HG02798 (cell line): ENCODE measurements around the gene KCNJ13.
"Not testable (repeated sequence)": the region's sequence is repeated elsewhere in the genome, so short reads cannot be mapped to it uniquely, and the experiment has no call there.

ENCODE experiments used
- ATAC-seq: cut with Tn5 transposase; IDR thresholded peaks from one replicate; pipeline ENCODE4 v1.9.1; 2021; ENCODE audit warnings: mild to moderate bottlenecking; ENCODE audit not compliant: unreplicated experiment, poor library complexity

KCNJ13 gene

DNA sequence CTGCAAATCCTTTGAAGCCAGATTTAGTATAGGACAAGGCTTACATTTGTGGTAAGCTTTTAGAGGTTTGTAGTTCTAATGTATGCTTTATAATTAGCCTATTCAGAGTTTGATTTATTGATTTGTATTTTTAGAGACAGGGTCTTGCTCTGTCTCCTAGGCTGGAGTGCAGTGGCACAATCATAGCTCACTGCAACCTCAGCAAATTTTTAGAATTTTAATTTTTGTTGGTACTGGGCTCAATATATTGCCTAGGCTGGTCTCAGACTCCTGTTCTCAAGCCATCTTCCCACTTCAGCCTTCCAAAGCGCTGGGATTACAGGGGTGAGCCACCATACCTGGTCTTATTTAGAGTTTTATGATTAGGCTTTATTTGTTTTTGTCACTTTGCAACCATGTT, 4.5 kb downstream of the KCNJ13 start:
- ATAC-seq, result no peak

DNA sequence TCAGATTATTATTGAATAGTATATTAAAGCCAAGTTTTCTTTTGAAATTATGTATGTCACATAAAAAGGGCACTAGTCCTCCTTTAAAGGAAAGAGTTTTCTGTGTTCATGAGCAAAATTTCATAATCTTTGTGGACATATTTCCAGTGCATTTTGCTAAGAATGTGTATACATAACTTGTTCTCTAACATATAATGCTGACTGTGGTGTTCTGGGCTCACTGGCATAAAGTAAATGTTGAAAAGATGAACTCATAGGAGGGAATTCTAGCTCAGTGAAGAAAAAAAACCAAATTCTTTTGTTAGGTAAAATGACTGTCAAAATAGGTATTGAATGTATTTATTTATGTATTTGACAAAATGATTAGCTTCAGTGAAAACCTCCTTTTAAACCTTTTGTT, 6.2 kb downstream of the KCNJ13 start:
- ATAC-seq, result no peak

DNA sequence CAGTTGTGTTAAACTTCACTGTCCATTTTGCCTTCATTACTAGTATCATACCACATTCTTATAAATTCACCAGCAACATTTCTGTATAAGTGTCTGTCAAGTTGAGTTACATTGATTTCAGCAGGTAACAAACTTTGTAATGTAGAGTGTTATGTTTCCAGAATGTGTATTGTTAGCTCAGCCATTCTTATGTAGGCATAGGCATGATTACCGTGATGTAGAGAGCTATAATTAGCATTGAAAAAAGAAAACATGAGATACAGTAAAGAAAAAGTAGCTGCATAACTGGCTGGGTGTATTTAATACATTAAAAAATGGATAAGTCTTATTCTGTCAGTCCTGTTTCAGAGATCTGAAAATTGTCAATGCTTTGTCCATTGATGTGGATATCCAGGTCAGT, 8.5 kb downstream of the KCNJ13 start:
- ATAC-seq, result no peak

DNA sequence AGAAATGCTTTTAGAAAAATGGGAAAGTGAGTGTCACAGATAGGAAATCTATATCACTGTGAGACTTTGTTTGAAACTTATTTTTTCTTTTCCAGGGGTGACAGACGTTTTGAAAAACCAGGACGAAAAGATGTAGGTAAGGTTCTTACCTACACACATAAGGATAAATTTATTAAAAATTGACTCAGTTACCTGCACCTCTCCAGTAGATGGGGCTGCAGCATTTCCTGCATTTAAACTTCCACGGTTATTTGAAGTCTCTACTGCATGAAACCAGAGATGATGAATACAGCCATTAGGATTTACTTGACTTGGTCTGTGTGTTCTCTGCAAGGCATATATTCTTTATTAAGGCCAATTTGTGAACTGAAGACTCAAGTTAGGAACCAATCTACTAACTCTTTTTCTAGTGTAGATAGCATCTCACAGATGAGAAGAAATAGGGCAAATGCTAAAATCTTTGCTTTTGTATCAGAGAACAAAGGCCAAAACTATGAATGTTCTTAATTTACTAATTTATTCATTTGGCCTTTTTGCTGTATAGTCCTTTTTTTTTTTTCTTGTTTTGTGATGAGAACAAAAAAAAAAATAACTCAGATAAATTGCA, 15.0 kb downstream of the KCNJ13 start:
- no peak for ATAC-seq

DNA sequence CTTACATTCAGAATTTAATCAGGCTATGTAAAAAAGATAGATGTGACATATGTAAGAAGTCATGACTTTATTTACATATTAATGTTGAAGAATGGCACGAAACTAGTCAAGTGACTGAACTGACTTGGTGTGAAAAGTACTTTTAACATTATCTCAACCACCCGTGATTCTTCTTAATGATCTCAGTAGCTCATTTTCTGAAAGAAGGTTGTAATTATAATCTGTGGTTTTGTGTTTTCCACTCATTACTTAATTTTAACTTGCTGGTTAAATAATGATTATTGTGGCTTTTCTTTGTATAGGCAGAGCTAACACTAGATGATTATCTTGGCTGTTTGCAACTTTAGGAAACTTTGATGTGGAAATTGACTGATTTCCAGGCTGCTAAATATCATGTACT, 18.5 kb downstream of the KCNJ13 start:
- ATAC-seq, result no peak

DNA sequence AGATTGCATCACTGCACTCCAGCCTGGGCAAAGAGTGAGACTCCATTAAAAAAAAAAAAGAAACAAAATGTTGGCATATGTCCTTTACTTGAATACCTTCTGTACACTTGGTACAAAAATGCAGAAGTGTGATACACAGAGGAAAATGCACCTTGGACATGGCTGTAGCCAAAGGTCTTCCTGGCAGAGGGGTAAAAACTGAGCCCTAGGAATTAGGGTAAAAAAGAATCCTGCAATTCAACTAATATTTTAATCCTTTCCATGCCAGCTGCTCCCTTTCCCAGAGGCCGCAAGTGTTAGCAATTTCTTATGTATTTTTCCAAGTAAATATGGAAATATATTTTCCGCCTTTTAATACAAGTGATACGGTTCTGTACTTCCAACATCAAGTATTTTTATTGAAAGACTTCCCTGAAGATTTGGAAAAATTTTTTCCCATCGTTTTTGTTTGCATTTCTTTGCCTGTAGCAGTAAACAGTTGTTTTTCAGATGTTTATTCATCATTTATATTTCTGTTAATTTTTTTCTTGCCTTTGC, 26.2 kb downstream of the KCNJ13 start:
- no peak for ATAC-seq

DNA sequence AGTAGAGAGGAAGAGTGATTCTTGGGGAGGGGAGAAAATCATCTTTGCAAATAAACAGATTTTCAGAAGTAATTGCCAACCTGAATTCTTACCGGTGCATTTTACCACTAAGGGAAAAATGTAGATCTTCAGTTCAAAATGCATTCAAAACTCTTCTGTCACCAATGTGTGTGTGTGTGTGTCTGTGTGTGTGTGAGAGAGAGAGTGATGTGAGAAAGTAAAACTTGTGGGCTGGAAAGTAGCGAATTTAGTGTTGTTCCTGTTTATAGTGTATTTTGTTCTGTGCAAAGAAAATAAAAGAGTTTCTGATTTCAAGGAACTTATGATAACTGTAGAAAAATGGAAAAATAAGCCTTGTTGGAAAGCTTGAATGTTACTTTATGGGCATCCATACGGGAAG, 27.0 kb downstream of the KCNJ13 start:
- no peak for ATAC-seq

DNA sequence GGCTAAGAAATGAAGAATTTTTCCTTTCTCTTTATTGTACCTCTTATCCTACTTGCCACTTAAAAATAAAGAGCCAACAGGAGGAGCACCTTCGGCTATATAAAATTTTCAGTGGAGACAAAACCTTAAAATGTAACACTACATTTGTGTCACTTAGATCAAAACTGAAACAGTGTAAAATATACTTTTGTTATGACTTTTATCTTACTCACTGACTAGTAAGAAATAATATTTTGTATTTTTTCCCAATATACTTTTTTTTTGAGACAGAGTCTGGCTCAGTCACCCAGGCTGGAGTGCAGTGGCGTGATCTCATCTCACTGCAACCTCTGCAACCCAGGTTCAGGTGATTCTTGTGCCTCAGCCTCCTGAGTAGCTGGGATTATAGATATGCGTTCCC, 28.3 kb downstream of the KCNJ13 start:
- no peak for ATAC-seq

DNA sequence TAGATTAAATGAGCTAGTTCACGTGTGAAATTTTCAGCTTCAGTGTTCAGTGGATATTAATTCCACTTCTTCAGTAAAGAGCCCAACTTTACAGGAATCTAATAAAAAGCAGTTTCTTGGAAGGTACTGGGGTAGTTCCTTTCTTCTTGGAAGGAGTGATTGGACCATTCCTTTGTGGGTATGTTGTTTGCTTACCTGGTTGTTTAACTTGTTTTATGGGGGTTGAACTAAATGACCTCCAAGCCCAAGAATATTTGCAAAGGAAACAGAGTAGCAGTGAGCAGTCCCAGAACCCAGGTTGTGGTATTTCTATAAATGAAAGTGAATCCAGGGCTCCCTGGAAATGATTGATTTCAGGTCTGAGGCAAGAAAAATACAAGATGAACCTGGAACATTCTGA, 31.4 kb downstream of the KCNJ13 start:
- ATAC-seq, result no peak

DNA sequence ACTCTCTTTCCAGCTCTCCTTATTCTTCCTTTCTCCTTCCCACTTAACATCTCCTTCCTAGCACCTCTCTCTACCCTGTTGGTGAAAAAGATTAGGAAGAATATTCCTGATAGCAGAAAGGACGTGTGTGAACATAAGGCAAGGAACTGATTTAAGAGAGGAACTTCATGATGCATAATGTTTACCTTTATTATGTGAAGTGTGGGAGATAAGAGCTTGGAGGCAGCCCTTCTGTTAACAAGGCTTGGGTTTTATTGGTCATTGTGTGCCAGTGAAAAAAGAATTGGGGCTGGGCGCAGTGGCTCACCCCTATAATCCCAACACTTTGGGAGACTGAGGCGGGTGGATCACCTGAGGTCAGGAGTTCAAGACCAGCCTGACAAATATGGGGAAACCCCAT, 34.4 kb downstream of the KCNJ13 start:
- no peak for ATAC-seq

DNA sequence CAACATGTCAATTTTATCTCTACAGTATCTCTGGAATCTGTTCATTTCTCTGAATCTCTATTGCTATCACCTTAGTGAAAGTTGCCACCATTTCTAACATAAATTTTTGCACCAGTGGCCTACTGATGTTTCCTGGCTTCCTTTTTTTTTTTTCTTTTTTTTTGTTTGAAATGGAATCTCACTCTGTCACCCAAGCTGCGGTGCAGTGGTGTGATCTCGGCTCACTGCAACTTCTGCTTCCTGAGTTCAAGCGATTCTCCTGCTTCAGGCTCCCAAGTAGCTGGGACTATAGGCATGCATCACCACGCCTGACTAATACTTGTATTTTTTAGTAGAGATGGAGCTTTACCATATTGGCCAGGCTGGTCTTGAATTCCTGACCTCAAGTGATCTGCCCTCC, 35.1 kb downstream of the KCNJ13 start:
- no peak for ATAC-seq

DNA sequence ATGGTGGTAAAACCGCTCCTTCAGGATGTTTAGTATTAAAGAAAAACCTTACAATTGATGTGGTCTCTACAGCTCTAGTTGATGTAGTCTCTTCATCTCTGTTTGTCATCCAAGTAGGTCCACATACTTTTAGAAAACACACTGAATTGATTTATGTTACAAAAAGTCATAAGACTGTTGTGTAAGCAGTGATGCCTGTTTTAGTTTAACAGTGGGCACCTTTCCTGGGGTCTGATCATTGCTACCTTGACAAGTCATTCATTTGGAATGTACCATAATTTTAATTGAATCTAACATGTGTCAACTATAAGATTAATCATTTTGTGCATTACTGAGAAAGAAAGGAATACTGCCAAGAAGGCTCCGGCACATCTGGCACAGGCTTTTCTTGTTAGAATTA, 44.9 kb downstream of the KCNJ13 start:
- no peak for ATAC-seq

DNA sequence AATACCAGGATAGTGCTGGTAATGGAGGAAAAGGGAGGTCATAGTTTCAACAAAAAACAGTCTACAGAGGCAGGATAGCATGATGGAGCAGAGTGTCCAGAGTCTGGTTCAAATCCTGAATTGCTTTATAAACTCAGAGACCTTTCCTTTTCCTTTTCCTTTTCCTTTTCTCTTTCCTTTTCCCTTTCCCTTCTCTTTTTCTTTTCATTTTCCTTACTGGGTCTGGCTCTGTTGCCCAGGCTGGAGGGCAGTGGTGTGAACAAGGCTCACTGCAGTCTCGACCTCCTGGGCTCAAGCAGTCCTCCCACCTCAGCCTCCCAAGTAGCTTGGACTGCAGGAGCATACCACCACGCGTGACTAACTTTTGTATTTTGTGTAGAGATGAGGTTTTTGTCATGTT, 47.6 kb downstream of the KCNJ13 start:
- ATAC-seq, result no peak

DNA sequence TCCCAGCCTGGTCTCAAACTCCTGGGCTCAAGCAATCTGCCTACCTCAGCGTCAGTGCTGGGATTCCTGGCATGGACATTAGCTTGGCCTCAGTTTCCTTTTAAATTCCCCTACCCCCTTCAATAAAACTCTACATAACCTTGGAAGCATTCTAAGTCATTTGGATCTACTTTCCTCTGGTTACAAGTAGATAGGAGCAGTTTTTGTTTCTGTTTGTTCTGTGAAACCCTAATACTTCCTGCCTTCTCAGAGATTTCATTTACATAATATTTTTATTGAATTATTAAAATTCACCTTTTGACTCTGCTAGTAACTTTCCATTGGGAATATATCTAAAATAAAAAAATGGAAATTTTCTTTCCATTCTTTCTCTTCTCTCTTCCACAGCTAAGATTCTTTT, 53.3 kb downstream of the KCNJ13 start:
- no peak for ATAC-seq

DNA sequence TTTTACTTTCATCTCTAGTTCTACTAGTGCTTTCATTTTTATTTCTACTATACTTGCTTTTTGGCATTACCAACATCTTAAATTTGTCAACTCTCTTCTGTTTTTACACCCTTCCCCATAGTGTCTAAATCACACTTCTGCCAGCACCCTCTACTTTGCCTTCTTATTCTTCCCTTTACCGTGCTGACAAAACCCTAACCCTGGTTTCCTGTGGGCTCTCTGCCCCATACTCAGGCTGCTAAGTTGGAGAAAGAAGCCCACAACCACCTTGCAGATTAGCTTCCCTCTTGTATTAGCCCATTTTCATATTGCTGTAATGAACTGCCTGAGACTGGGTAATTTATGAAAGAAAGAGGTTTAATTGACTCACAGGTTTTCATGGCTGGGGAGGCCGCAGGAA, 54.5 kb downstream of the KCNJ13 start:
- ATAC-seq, result no peak

DNA sequence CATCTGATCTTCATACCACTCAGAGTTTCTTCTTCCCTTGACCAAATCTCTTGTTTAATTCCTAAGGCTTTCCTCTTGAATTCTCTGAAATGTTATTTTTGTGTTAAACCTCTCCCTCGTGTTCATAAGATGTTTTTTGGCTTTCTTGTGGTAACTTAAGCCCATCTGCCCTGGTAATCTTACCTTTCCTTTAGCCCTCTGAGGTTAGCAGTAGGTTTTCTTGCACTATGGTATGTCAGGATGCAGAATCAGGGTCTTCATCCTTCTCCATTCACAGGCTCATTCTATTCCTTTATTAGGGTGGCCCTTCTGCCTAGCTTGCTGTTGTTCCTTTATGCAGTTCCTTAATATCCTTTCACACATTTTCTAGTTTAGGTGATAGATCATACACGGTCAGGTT, 55.1 kb downstream of the KCNJ13 start:
- ATAC-seq, result no peak

DNA sequence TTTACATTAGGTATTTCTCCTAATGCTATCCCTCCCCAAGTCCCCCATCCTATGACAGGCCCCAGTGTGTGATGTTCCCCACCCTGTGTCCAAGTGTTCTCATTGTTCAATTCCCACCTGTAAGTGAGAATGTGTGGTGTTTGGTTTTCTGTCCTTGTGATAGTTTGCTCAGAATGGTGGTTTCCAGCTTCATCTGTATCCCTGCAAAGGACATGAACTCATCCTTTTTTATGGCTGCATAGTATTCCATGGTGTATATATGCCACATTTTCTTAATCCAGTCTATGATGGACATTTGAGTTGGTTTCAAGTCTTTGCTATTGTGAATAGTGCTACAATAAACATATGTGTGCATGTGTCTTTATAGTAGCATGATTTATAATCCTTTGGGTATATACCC, 56.3 kb downstream of the KCNJ13 start:
- not testable (repeated sequence) for ATAC-seq
